H1 (cell line): Measurements from ENCODE around the gene PPP6R1. TPM values are rescaled to one million over a fixed set of nuclear protein-coding genes. Genes with fewer than 3 reads are reported as not detected.

Experiments
- CTCF ChIA-PET: fragments of 300-600 bp; sonication (Branson Sonifier 250); formaldehyde crosslinking; loops from one replicate; lab custom pipeline; 2021; ENCODE audit not compliant: partially characterized antibody; lab: Charles Lee
- POLR2A ChIA-PET: fragments of 300-600 bp; sonication (Branson Sonifier 250); formaldehyde crosslinking; loops from one replicate; lab custom pipeline; 2021; ENCODE audit warnings: inconsistent platforms; ENCODE audit not compliant: partially characterized antibody; lab: Charles Lee
- DNase-seq, 2 experiments: peaks; one replicate each; pipeline versions ENCODE4 v3.0.0 to v3.0.0-alpha.2; 2010 to 2022; ENCODE audit warnings: low spot score in 2 of 2, low read depth in 1 of 2, mixed read lengths in 1 of 2
- FAIRE-seq: peaks from 2 replicates; lab custom pipeline; 2011; peaks lifted over from hg19 to GRCh38; lab: Jason Lieb, UNC
- H2AFZ ChIP-seq: 2 replicates; pipeline ENCODE4 v1.8.1; 2012; ENCODE audit warnings: low read length, inconsistent platforms
- H2AK5ac ChIP-seq: 2 replicates; pipeline ENCODE4 v1.6.1; 2013; ENCODE audit warnings: low read depth, low read length
- H2BK120ac ChIP-seq: replicated peaks from 2 replicates; pipeline ENCODE3; 2013; ENCODE audit warnings: low read depth, low read length, inconsistent platforms
- H2BK12ac ChIP-seq: 2 replicates; pipeline ENCODE4 v1.6.1; 2013; ENCODE audit warnings: low read depth, low read length
- H2BK15ac ChIP-seq: 2 replicates; pipeline ENCODE4 v1.6.1; 2013; ENCODE audit warnings: low read length
- H2BK20ac ChIP-seq: 2 replicates; pipeline ENCODE4 v1.6.1; 2013; ENCODE audit warnings: low read length
- H2BK5ac ChIP-seq: 2 replicates; pipeline ENCODE4 v1.6.1; 2013; ENCODE audit warnings: low read depth, low read length
- H3K14ac ChIP-seq: 2 replicates; pipeline ENCODE4 v1.6.1; 2013; ENCODE audit warnings: inconsistent platforms; ENCODE audit not compliant: insufficient read length
- H3K18ac ChIP-seq: 2 replicates; pipeline ENCODE4 v1.6.1; 2013; ENCODE audit warnings: low read length; ENCODE audit errors: extremely low read depth
- H3K23ac ChIP-seq: 2 replicates; pipeline ENCODE4 v1.6.1; 2013; ENCODE audit warnings: inconsistent platforms; ENCODE audit not compliant: insufficient read length
- H3K23me2 ChIP-seq: 2 replicates; pipeline ENCODE4 v1.6.1; 2013; ENCODE audit warnings: low read depth, low read length
- H3K27ac ChIP-seq: 2 replicates; pipeline ENCODE4 v1.6.1; 2011; ENCODE audit warnings: low read depth, low read length, inconsistent platforms
- H3K27me3 ChIP-seq, 4 experiments: replicated peaks in 1 of 4; 1 replicate in 1 of 4; 2 replicates in 3 of 4; pipeline versions ENCODE4 v1.6.1 to v1.8.1; 2011 to 2013; ENCODE audit warnings: low read length in 3 of 4, mild to moderate bottlenecking in 3 of 4, inconsistent platforms in 2 of 4, mixed read lengths in 2 of 4, moderate library complexity in 1 of 4; ENCODE audit not compliant: control insufficient read depth in 3 of 4, insufficient read depth in 3 of 4; ENCODE audit errors: extremely low read depth in 1 of 4
- H3K36me3 ChIP-seq, 4 experiments: 2 replicates each; pipeline versions ENCODE4 v1.6.1 to v1.8.1; 2011 to 2013; ENCODE audit warnings: mild to moderate bottlenecking in 4 of 4, low read length in 3 of 4, moderate library complexity in 2 of 4, control low read depth in 1 of 4, inconsistent platforms in 1 of 4; ENCODE audit not compliant: insufficient read depth in 4 of 4, control insufficient read depth in 2 of 4
- H3K4ac ChIP-seq: replicated peaks from 2 replicates; pipeline ENCODE3; 2013; ENCODE audit warnings: low read length, low read depth, mixed read lengths, inconsistent platforms; ENCODE audit not compliant: insufficient read length
- H3K4me1 ChIP-seq, 4 experiments: replicated peaks in 1 of 4; 1 replicate in 1 of 4; 2 replicates in 3 of 4; pipeline versions ENCODE4 v1.6.1 to v1.8.1; 2011 to 2013; ENCODE audit warnings: low read length in 3 of 4, inconsistent platforms in 2 of 4, mixed read lengths in 1 of 4; ENCODE audit not compliant: insufficient read depth in 4 of 4, control insufficient read depth in 3 of 4
- H3K4me2 ChIP-seq, 2 experiments: 2 replicates each; pipeline versions ENCODE4 v1.6.1 to v1.8.1; 2011 to 2013; ENCODE audit warnings: low read depth in 2 of 2, low read length in 2 of 2, control low read depth in 1 of 2, inconsistent platforms in 1 of 2, mild to moderate bottlenecking in 1 of 2; ENCODE audit not compliant: insufficient read depth in 1 of 2
- H3K4me3 ChIP-seq, 4 experiments: fragments of 200-600, 300-600 bp in 1 of 4; sonication (generic), shearing (Covaris generic), sonication (Bioruptor Twin) in 1 of 4; 2 replicates each; pipeline versions ENCODE4 v1.5.1 to v1.8.1; 2011 to 2016; ENCODE audit warnings: low read length in 4 of 4, low read depth in 3 of 4, control low read depth in 2 of 4, inconsistent platforms in 2 of 4, mild to moderate bottlenecking in 2 of 4, mixed read lengths in 1 of 4, moderate library complexity in 1 of 4; ENCODE audit not compliant: insufficient read depth in 2 of 4; ENCODE audit errors: extremely low read depth in 1 of 4
- H3K56ac ChIP-seq: replicated peaks from 2 replicates; pipeline ENCODE3; 2013; ENCODE audit warnings: low read depth, mild to moderate bottlenecking, mixed read lengths, low read length, inconsistent platforms; ENCODE audit not compliant: insufficient read length
- H3K79me1 ChIP-seq: 2 replicates; pipeline ENCODE4 v1.6.1; 2013; ENCODE audit warnings: low read depth, low read length, control low read depth
- H3K79me2 ChIP-seq, 2 experiments: 2 replicates each; pipeline versions ENCODE4 v1.6.1 to v1.8.1; 2012 to 2013; ENCODE audit warnings: low read length in 2 of 2, mild to moderate bottlenecking in 2 of 2, inconsistent platforms in 1 of 2; ENCODE audit not compliant: insufficient read depth in 2 of 2, control insufficient read depth in 1 of 2
- H3K9ac ChIP-seq, 4 experiments: replicated peaks in 1 of 4; 1 replicate in 1 of 4; 2 replicates in 3 of 4; pipeline versions ENCODE4 v1.6.1 to v1.8.1; 2011 to 2013; ENCODE audit warnings: low read depth in 3 of 4, low read length in 3 of 4, control low read depth in 2 of 4, mild to moderate bottlenecking in 2 of 4, moderate library complexity in 2 of 4, inconsistent platforms in 1 of 4; ENCODE audit errors: extremely low read depth in 1 of 4
- H3K9me3 ChIP-seq, 2 experiments: 2 replicates each; pipeline versions ENCODE4 v1.6.1 to v1.8.1; 2012 to 2013; ENCODE audit warnings: mild to moderate bottlenecking in 2 of 2, moderate library complexity in 2 of 2, control low read depth in 1 of 2, inconsistent platforms in 1 of 2, low read depth in 1 of 2, low read length in 1 of 2, mixed read lengths in 1 of 2; ENCODE audit not compliant: insufficient read depth in 2 of 2
- H4K20me1 ChIP-seq, 2 experiments: replicated peaks in 1 of 2; 2 replicates each; pipeline versions ENCODE3 to v1.8.1; 2011 to 2013; ENCODE audit warnings: inconsistent platforms in 2 of 2, low read length in 2 of 2, mild to moderate bottlenecking in 1 of 2; ENCODE audit not compliant: insufficient read depth in 2 of 2, control insufficient read depth in 1 of 2
- H4K5ac ChIP-seq: 2 replicates; pipeline ENCODE4 v1.6.1; 2013; ENCODE audit warnings: low read length, low read depth, mixed read lengths, inconsistent platforms; ENCODE audit not compliant: insufficient read length
- H4K8ac ChIP-seq: 2 replicates; pipeline ENCODE4 v1.8.0; 2013; ENCODE audit warnings: mild to moderate bottlenecking, moderate library complexity, low read length, inconsistent platforms; ENCODE audit not compliant: insufficient read depth; ENCODE audit errors: extremely low read depth
- H4K91ac ChIP-seq: replicated peaks from 2 replicates; pipeline ENCODE3; 2013; ENCODE audit warnings: low read length, mixed read lengths, inconsistent platforms; ENCODE audit not compliant: insufficient read length
- BCL11A ChIP-seq, 2 experiments: IDR thresholded peaks; one replicate each; pipeline ENCODE4 v1.6.1; 2011; ENCODE audit warnings: low read depth in 2 of 2, low read length in 2 of 2, mild to moderate bottlenecking in 2 of 2
- CREB1 ChIP-seq: IDR thresholded peaks from 2 replicates; pipeline ENCODE4 v1.6.1; 2012; ENCODE audit warnings: inconsistent platforms
- EP300 ChIP-seq, 2 experiments: IDR thresholded peaks; 1 replicate in 1 of 2; 2 replicates in 1 of 2; pipeline ENCODE4 v1.6.1; 2011 to 2012; ENCODE audit warnings: low read depth in 2 of 2, low read length in 2 of 2, mild to moderate bottlenecking in 2 of 2, borderline replicate concordance in 1 of 2, inconsistent platforms in 1 of 2, moderate library complexity in 1 of 2
- GTF2F1 ChIP-seq: IDR thresholded peaks from 2 replicates; pipeline ENCODE4 v1.6.1; 2012; ENCODE audit warnings: low read depth, low read length, improper control_type of control experiment, borderline replicate concordance
- NRF1 ChIP-seq: IDR thresholded peaks from 2 replicates; pipeline ENCODE4 v1.6.1; 2011; ENCODE audit warnings: mild to moderate bottlenecking, low read depth, low read length, improper control_type of control experiment
- RBBP5 ChIP-seq: IDR thresholded peaks from 2 replicates; pipeline ENCODE4 v1.7.1; 2012; ENCODE audit warnings: low read depth, mild to moderate bottlenecking, inconsistent platforms, low read length, moderate library complexity, borderline replicate concordance
- SIN3A ChIP-seq, 2 experiments: IDR thresholded peaks in 1 of 2; conservative IDR thresholded peaks in 1 of 2; 2 replicates each; pipeline ENCODE4 v1.6.1; 2011 to 2012; ENCODE audit warnings: low read length in 2 of 2, improper control_type of control experiment in 1 of 2, low read depth in 1 of 2, mild to moderate bottlenecking in 1 of 2
- SIX5 ChIP-seq: IDR thresholded peaks from 2 replicates; pipeline ENCODE4 v1.6.1; 2011; ENCODE audit warnings: mild to moderate bottlenecking, low read depth, low read length
- TAF1 ChIP-seq: IDR thresholded peaks from 2 replicates; pipeline ENCODE4 v1.6.1; 2011; ENCODE audit warnings: mild to moderate bottlenecking, low read depth, low read length
- TAF7 ChIP-seq: optimal IDR thresholded peaks from 2 replicates; pipeline ENCODE3; 2011; ENCODE audit warnings: low read depth, mild to moderate bottlenecking, inconsistent platforms, low read length, moderate library complexity, borderline replicate concordance
- TCF12 ChIP-seq: IDR thresholded peaks from 2 replicates; pipeline ENCODE4 v1.6.1; 2011; ENCODE audit warnings: low read depth, mild to moderate bottlenecking, low read length
- WGBS, 2 experiments: shearing (Covaris generic) in 1 of 2; methylation state at CpG; one replicate each; pipeline versions ENCODE4 v1.1.6 to v1.1.7; 2013 to 2015; ENCODE audit warnings: low lambda C conversion rate in 2 of 2, mixed read lengths in 2 of 2, inconsistent platforms in 1 of 2, low coverage in 1 of 2, missing lambda C conversion rate in 1 of 2; ENCODE audit not compliant: insufficient replicate concordance in 2 of 2, insufficient coverage in 1 of 2, insufficient read length in 1 of 2; ENCODE audit errors: extremely low coverage in 1 of 2, missing lambda C conversion rate in 1 of 2; 5-methylcytosine and 5-hydroxymethylcytosine counted together
- polyA plus RNA-seq, 7 experiments: library from polyadenylated mRNA; depleted of rRNA in 3 of 7; stranded (reverse) in 5 of 7; unstranded in 2 of 7; fragments of >200 nt in 5 of 7; fragments of 200-250 nt in 2 of 7; gene quantifications; 1 replicate in 5 of 7; 2 replicates in 1 of 7; 4 replicates in 1 of 7; pipeline versions ENCODE4 v1.2.1 to v1.2.3, GENCODE V29; 2011 to 2013; ENCODE audit warnings: missing spikeins in 2 of 7, mixed read lengths in 2 of 7
- total RNA-seq: library from RNA; stranded (reverse); fragmentation: NEBNext Ultra II Directional; extraction: Animal tissue kit (Norgen Biotek cat#: 25700); gene quantifications from 2 replicates; pipeline ENCODE4 v1.2.1, GENCODE V29; 2021

Gene PPP6R1
- total and polyA plus RNA-seq, 2 of the 8 experiments (the other 6 are each of a cell fraction or from before 2014, with no cell fraction given): 36.4 to 74.4 TPM

DNA sequence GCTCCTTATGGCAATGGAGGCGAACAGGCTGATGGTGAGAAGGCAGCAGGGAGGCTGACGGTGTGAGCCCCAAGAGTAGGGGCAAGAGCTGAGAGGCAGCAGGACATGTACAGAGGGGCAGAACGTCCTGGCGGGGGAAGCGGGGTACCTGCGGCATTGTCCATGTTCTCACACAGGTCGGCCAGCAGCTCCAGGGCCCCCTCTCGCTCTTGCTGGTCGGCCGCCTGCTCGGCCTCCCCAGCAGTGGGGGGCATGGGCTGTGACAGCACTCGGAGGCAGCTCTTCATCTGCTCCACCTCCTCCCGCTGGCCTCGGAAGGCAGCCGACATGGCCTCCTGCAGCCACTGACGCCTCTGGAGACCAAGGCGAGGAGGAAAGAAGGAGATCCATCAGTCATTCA, 18.7 kb upstream of the PPP6R1 start:
- Histone ChIP-seq H4K8ac (no peak overlapping the region), H2BK12ac (no peak overlapping the region), H4K5ac (no peak overlapping the region), H3K79me2 (peaks cover 3 to 6% of the 10 kb centered on the region in 2 experiments; a peak in 3 of 4 replicates), H3K9ac (no peak overlapping the region), H2BK120ac (no peak overlapping the region), H2AK5ac (no peak overlapping the region), H4K20me1 (peaks cover 3 to 4% of the 10 kb centered on the region in 2 experiments), H2BK15ac (no peak overlapping the region), H3K4me2 (no peak overlapping the region), H3K56ac (no peak overlapping the region), H3K23ac (no peak overlapping the region), H3K4ac (no peak overlapping the region), H4K91ac (no peak overlapping the region), H3K79me1 (peaks cover 7% of the 10 kb centered on the region; the same call in 1 of the 2 replicates), H3K27ac (no peak overlapping the region), H3K9me3 (no peaks in the 10 kb centered on the region), H3K27me3 (no peaks in the 10 kb centered on the region), H3K23me2 (peaks cover 9% of the 10 kb centered on the region; the same call in 1 of the 2 replicates), H2AFZ (no peak overlapping the region), H3K14ac (no peak overlapping the region), H3K4me1 (peaks cover 3 to 14% (median 4%) of the 10 kb centered on the region in 4 experiments), H2BK5ac (no peak overlapping the region)
- no peak for FAIRE-seq
- WGBS, 2 experiments: 92% methylated on average over 17 of the region's 17 CpGs; no CpG with 5 or more reads in 1 of the 2 experiments
- POLR2A ChIA-PET: interaction anchor here (0.6 to 2.5 kb wide), 6 partner anchors 14 to 160 kb away, joined by 3 to 10 read pairs (median 4); partner anchors contain the start of gene PPP6R1
- TF ChIP-seq TAF7 (no peak), SIN3A (conservative IDR thresholded peaks at IDR 0.05 in 1 of 2, IDR thresholded peaks at IDR 0.05 in 1 of 2; ENCODE audit: low read depth in 1 of 2, low read length in 2 of 2) (no peak), TAF1 (no peak), EP300 (IDR thresholded peaks at IDR 0.05; ENCODE audit: borderline replicate concordance in 1 of 2, low read depth in 2 of 2, low read length in 2 of 2) (no peak), TCF12 (no peak), GTF2F1 (no peak), NRF1 (no peak), BCL11A (IDR thresholded peaks at IDR 0.05; ENCODE audit: low read depth in 2 of 2, low read length in 2 of 2) (no peak), RBBP5 (no peak), SIX5 (no peak), CREB1 (no peak)
- TF ChIP-seq, all 59 proteins: peak for 0
- Histone ChIP-seq H3K18ac (no peak overlapping the region), H3K36me3 (peaks cover 0 to 9% (median 5%) of the 10 kb centered on the region in 4 experiments; a peak in 5 of 8 replicates), H3K4me3 (no peak overlapping the region), H2BK20ac (no peak overlapping the region)
- DNase-seq: no peak
- CTCF ChIA-PET: interaction anchor here (0.5 to 1.8 kb wide), 9 partner anchors 12 to 797 kb away, joined by 3 to 5 read pairs (median 4); no protein-coding TSS in a partner anchor
